Cardiac muscle cell (in vitro differentiated cells and primary cell): ENCODE results near the gene MBD3L2. TPM values are rescaled to one million over a fixed set of nuclear protein-coding genes. Genes with fewer than 3 reads are reported as not detected.
"Not testable (repeated sequence)": the region's sequence is repeated elsewhere in the genome, so short reads cannot be mapped to it uniquely, and the experiment has no call there.

Source experiments
- DNase-seq, 2 donors: peaks; one replicate each; pipeline versions ENCODE4 v3.0.0 to v3.0.0-alpha.2; 2010 to 2017; ENCODE audit warnings: low read depth in 1 of 2, low spot score in 1 of 2
- H3K27ac ChIP-seq: fragments of 200-600 bp; sonication (generic); 2 replicates; pipeline ENCODE4 v1.5.1; 2016
- H3K27me3 ChIP-seq: fragments of 200-600 bp; sonication (generic); 2 replicates; pipeline ENCODE4 v1.6.0; 2016; ENCODE audit warnings: control low read depth
- H3K36me3 ChIP-seq: fragments of 200-600 bp; sonication (generic); 2 replicates; pipeline ENCODE4 v1.5.1; 2016; ENCODE audit warnings: control low read depth
- H3K4me1 ChIP-seq: fragments of 200-600 bp; sonication (generic); 2 replicates; pipeline ENCODE4 v1.8.1; 2017; ENCODE audit warnings: low read depth, mild to moderate bottlenecking, mixed run types
- H3K4me3 ChIP-seq: fragments of 200-600 bp; sonication (generic); 2 replicates; pipeline ENCODE4 v1.5.1; 2016; ENCODE audit warnings: mild to moderate bottlenecking
- H3K9me3 ChIP-seq: fragments of 200-600 bp; sonication (generic); 2 replicates; pipeline ENCODE4 v1.5.1; 2017; ENCODE audit warnings: low read depth, mild to moderate bottlenecking, control low read depth
- polyA plus RNA-seq: library from polyadenylated mRNA; unstranded; fragments of >200 nt; fragmentation: Nextera tagmentation; extraction: Ambion mirVana; gene quantifications from 2 replicates; pipeline ENCODE4 v1.2.1, GENCODE V29; 2016
- total RNA-seq: library from RNA; depleted of rRNA; stranded (reverse); fragments of >200 nt; gene quantifications from 2 replicates; pipeline ENCODE4 v1.2.3, GENCODE V29; 2016
- TF ChIP-seq, protein P1 (sequence below): IDR thresholded peaks from 2 replicates; pipeline ENCODE4 v1.5.1; 2012; ENCODE audit warnings: low read depth, mild to moderate bottlenecking, low read length

MBD3L2 gene
- total and polyA plus RNA-seq, 2 experiments from 2014 or later, result not detected

DNA sequence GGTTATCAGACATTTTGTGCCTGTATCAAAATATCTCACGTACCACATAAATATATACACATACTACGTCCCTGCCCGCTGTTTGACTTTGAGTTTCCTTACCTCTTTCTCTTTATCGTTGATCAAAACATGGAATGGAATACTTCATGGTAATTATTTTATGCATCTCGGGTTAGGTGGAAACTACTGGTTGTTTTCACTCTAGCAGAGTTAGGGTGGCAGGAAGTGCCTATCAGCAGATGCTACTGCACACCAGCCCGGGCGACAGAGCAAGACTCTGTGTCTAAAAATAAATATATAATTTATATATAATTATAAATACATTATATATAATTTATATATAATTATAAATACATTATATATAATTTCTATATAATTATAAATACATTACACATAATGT is 3.8 kb downstream of the MBD3L2 start:
- DNase-seq, H3K27me3 ChIP-seq, H3K4me3 ChIP-seq: not testable (repeated sequence)

GRCh38 chr19:7054635-7055368 is 5.7 kb downstream of the MBD3L2 start:
- DNase-seq, H3K27ac ChIP-seq, H3K27me3 ChIP-seq, H3K36me3 ChIP-seq, H3K4me3 ChIP-seq, H3K4me1 ChIP-seq, H3K9me3 ChIP-seq: not testable (repeated sequence)

More for the DNA sequence above, 3.8 kb downstream of the MBD3L2 start:
- not testable (repeated sequence) for H3K27ac ChIP-seq, H3K4me1 ChIP-seq, H3K9me3 ChIP-seq, H3K36me3 ChIP-seq

- not testable (repeated sequence) for DNase-seq, H3K27me3 ChIP-seq, H3K9me3 ChIP-seq
Observed at GRCh38 chr19:7055679-7056078, 6.6 kb downstream of the MBD3L2 start.

GRCh38 chr19:7056371-7056770 is 7.2 kb downstream of the MBD3L2 start:
- H3K4me1 ChIP-seq, H3K9me3 ChIP-seq, H3K27me3 ChIP-seq, DNase-seq, H3K27ac ChIP-seq, H3K36me3 ChIP-seq, H3K4me3 ChIP-seq: not testable (repeated sequence)

More at GRCh38 chr19:7055679-7056078, 6.6 kb downstream of the MBD3L2 start:
- H3K4me3 ChIP-seq, H3K36me3 ChIP-seq, H3K27ac ChIP-seq, H3K4me1 ChIP-seq: not testable (repeated sequence)

DNA sequence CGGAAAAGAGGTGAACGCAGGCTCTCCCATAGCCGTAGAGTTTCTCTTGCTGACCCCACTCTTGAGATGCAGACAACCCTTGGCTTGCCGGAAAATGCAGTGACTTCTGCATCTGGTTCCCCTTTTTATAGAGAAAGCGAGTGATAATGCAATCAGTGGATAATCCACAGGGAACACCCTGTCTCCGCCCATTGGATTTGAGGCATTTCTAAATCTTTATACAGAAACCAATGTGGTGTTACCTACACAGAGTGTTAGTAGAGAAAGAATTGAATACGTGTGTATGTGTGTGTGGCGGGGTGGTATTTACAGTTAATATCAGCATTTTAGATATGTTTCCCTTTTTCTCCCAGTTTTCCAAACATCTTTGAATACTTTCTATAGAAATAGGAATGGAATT is 9.5 kb downstream of the MBD3L2 start, which contains the start of gene MBD3L3:
Gene MBD3L3, minus strand, starts transcription at position 101 of the 400 bp plus-strand sequence. Its CDS starts 71 bp downstream, at position 30.
- not testable (repeated sequence) for H3K4me1 ChIP-seq

DNA sequence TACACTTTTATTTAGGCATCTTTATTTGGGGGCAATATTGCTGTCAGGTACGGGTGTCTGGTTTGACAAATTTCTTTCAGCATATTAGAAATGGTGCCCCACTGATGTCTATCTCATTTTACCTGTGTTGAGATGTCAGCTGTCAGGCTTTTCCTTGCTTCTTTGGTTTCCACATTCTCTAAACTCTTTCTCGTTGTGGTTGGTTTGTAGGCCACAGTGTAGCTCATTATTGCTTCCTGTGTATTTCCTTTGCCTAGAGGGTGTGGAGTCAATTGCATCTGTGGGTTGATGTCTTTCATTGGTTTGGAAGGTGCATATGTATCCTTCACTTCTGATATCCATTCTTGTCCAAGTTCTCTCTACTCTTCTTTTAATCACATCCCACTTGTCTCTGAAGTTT is 10.9 kb downstream of the MBD3L2 start:
- not testable (repeated sequence) for H3K4me3 ChIP-seq, DNase-seq, H3K36me3 ChIP-seq, H3K27me3 ChIP-seq, H3K4me1 ChIP-seq, H3K27ac ChIP-seq, H3K9me3 ChIP-seq

More for the DNA sequence above, 9.5 kb downstream of the MBD3L2 start, which contains the start of gene MBD3L3:
- not testable (repeated sequence) for H3K36me3 ChIP-seq, H3K4me3 ChIP-seq, H3K27me3 ChIP-seq, H3K9me3 ChIP-seq, H3K27ac ChIP-seq, DNase-seq

DNA sequence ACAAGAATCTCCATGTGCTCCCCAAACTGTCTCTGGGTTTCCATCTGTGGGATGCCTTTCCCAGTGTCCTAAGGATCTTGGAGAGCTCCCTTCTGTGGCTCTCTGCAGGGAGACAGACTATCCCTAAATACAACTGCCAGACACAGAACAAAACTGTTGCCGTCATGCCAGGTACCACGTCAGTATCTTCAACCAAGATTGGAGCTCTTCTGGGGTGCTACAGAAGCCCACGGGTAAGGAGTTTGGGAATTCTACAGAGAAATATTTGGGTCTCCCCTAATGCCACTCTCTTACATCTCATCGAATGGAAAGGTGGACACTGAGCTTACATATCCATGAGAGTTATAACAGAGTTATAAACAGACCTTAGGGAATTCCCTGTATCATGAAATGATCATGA is 14.2 kb downstream of the MBD3L2 start:
- no peak overlapping the region for H3K27ac ChIP-seq
- TF ChIP-seq, protein P1, sequence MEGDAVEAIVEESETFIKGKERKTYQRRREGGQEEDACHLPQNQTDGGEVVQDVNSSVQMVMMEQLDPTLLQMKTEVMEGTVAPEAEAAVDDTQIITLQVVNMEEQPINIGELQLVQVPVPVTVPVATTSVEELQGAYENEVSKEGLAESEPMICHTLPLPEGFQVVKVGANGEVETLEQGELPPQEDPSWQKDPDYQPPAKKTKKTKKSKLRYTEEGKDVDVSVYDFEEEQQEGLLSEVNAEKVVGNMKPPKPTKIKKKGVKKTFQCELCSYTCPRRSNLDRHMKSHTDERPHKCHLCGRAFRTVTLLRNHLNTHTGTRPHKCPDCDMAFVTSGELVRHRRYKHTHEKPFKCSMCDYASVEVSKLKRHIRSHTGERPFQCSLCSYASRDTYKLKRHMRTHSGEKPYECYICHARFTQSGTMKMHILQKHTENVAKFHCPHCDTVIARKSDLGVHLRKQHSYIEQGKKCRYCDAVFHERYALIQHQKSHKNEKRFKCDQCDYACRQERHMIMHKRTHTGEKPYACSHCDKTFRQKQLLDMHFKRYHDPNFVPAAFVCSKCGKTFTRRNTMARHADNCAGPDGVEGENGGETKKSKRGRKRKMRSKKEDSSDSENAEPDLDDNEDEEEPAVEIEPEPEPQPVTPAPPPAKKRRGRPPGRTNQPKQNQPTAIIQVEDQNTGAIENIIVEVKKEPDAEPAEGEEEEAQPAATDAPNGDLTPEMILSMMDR, result no peak
- no peaks in the 10 kb centered on the region for H3K27me3 ChIP-seq
- no peak for DNase-seq
- H3K4me3 ChIP-seq, result no peak overlapping the region
- no peaks in the 10 kb centered on the region for H3K4me1 ChIP-seq
- no peaks in the 10 kb centered on the region for H3K9me3 ChIP-seq
- H3K36me3 ChIP-seq, result no peaks in the 10 kb centered on the region

- Histone ChIP-seq H3K4me1 (no peaks in the 10 kb centered on the region), H3K27ac (no peak overlapping the region), H3K36me3 (no peaks in the 10 kb centered on the region), H3K9me3 (no peaks in the 10 kb centered on the region), H3K27me3 (no peaks in the 10 kb centered on the region), H3K4me3 (no peak overlapping the region)
- no peak for DNase-seq
- TF ChIP-seq, protein P1, result no peak
Observed at GRCh38 chr19:7063764-7064418, 14.8 kb downstream of the MBD3L2 start.
